ENCODE measurements around the gene WNK1.

The WNK1 gene

DNA sequence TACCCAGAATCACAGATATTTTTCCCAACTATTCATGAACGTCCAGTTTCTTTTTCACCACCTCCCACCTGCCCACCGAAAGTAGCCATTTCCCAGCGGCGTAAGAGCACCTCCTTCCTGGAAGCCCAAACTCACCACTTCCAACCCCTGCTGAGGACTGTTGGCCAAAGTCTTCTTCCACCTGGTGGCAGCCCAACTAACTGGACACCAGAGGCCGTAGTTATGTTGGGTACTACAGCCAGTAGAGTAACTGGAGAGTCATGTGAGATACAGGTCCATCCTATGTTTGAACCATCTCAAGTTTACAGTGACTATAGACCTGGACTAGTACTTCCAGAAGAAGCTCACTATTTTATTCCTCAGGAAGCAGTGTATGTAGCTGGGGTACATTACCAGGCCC lies 115.5 kb downstream of the WNK1 start:
- DNase-seq: no peak

DNA sequence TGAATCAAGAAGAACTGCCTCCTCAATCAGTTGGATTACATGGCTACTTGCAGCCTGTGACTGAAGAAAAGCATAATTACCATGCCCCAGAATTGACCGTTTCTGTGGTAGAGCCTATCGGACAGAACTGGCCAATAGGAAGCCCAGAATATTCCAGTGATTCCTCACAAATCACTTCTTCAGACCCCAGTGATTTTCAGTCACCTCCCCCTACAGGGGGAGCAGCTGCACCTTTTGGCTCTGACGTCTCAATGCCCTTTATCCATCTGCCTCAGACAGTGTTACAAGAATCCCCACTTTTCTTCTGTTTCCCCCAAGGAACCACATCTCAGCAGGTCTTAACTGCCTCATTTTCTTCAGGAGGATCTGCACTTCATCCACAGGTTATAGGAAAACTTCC lies 116.3 kb downstream of the WNK1 start:
- no peak for DNase-seq

DNA sequence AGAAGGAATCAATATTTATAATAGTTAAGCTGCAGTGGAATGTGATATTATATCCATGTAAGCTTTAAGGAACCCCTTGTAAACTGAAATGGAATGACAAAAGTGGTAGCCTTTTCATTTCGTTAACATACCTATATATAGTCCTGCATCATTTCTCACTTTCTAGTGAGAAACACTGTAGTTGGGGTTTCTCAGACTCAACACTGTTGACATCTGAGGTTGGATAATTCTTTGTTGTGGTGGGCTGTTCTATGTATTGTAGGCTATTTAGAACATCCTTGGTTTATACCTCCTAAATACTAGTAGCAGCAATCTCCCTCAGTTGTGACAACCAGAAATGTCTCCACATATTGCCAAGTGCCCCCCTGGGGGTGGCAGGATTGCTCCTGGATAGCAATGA lies 118.0 kb downstream of the WNK1 start:
- DNase-seq: no peak

DNA sequence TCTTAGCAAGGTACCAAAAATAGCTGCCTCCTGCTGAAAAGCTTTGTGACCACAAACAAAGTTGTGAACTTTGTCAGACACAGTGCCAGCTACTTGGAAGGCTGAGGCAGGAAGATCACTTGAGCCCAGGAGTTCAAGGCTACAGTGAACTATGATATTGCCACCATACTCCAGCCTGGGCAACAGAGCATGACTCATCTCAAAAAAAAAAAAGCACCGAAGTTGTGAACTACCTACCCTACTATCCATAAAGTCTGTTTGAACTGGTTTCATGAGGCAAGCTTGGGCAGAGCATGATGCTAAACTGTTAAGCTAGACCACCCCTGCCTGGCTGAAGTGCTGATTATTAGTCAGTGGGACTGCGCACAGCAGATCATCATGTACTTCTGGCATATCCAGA lies 121.6 kb downstream of the WNK1 start:
- no peak for DNase-seq

DNA sequence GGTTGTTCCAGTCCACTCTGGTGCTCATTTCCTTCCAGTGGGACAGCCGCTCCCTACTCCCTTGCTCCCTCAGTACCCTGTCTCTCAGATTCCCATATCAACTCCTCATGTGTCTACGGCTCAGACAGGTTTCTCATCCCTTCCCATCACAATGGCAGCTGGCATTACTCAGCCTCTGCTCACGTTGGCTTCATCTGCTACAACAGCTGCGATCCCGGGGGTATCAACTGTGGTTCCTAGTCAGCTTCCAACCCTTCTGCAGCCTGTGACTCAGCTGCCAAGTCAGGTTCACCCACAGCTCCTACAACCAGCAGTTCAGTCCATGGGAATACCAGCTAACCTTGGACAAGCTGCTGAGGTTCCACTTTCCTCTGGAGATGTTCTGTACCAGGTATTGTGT lies 127.3 kb downstream of the WNK1 start:
- no peak for DNase-seq

DNA sequence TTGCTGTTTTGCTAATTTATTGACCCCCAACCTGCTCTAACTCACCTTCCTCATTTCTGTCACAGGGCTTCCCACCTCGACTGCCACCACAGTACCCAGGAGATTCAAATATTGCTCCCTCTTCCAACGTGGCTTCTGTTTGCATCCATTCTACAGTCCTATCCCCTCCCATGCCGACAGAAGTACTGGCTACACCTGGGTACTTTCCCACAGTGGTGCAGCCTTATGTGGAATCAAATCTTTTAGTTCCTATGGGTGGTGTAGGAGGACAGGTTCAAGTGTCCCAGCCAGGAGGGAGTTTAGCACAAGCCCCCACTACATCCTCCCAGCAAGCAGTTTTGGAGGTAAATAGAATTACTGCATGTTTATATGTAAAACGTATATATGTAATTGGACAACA lies 128.3 kb downstream of the WNK1 start:
- DNase-seq: no peak

DNA sequence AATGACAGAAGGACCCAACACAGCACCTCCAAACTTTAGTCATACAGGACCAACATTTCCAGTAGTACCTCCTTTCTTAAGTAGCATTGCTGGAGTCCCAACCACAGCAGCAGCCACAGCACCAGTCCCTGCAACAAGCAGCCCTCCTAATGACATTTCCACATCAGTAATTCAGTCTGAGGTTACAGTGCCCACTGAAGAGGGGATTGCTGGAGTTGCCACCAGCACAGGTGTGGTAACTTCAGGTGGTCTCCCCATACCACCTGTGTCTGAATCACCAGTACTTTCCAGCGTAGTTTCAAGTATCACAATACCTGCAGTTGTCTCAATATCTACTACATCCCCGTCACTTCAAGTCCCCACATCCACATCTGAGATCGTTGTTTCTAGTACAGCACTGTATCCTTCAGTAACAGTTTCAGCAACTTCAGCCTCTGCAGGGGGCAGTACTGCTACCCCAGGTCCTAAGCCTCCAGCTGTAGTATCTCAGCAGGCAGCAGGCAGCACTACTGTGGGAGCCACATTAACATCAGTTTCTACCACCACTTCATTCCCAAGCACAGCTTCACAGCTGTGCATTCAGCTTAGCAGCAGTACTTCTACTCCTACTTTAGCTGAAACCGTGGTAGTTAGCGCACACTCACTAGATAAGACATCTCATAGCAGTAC lies 132.5 kb downstream of the WNK1 start:
- no peak for DNase-seq

DNA sequence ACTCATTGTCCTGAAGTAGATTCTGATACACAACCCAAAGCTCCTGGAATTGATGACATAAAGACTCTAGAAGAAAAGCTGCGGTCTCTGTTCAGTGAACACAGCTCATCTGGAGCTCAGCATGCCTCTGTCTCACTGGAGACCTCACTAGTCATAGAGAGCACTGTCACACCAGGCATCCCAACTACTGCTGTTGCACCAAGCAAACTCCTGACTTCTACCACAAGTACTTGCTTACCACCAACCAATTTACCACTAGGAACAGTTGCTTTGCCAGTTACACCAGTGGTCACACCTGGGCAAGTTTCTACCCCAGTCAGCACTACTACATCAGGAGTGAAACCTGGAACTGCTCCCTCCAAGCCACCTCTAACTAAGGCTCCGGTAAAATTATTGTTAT lies 133.3 kb downstream of the WNK1 start:
- DNase-seq: no peak

DNA sequence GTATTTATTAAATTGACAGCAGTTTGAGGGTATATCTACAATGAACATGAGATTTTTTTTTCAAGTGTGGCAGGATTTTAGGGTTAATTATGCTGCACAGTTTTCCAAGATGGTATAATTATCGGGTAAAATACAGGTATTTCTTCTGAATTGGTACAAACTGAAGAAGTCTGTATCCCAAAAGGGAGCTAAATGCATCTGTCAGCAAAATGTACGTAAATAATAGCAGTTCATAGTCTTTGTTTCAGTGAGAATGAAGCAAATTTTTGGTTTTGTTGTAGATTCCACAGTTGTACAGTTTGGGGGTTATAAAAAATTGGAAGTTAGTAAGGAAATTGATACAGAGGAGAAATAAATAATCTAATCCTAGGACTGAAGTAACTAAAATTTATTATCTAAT lies 133.8 kb downstream of the WNK1 start:
- DNase-seq: no peak

DNA sequence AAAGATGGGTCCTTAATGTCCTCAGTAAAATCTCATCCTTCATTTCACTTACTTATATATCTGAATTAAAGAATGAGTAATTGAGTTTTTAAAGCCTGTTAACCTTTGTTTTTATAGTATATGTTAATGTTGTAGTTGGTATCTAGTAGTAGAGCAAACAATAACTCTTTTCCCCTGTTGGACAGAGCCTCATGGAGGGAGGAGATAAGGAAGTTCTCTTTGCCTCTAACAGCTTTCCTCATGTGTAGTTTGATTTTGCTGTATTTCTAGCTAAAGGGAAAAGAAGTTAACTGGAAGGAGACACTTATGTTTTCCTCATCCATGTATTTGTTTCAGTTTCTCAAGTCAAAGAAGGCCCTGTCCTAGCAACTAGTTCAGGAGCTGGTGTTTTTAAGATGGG lies 141.8 kb downstream of the WNK1 start:
- DNase-seq: no peak

DNA sequence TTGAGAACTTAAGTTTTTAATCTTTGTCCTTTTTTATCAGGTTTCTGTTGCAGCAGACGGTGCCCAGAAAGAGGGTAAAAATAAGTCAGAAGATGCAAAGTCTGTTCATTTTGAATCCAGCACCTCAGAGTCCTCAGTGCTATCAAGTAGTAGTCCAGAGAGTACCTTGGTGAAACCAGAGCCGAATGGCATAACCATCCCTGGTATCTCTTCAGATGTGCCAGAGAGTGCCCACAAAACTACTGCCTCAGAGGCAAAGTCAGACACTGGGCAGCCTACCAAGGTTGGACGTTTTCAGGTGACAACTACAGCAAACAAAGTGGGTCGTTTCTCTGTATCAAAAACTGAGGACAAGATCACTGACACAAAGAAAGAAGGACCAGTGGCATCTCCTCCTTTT lies 143.7 kb downstream of the WNK1 start:
- DNase-seq: no peak

DNA sequence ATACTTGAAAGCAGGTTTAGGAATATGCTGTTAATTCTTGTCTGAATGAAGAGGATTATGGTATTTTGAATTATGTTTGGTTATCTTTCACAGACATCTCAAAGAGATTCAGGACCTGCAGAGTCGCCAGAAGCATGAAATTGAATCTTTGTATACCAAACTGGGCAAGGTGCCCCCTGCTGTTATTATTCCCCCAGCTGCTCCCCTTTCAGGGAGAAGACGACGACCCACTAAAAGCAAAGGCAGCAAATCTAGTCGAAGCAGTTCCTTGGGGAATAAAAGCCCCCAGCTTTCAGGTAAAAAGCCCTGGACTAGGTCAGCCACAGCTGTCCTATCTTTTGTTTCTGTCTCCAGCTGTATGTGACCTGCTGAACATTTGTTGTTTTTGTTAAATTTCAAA lies 145.0 kb downstream of the WNK1 start:
- no peak for DNase-seq

DNA sequence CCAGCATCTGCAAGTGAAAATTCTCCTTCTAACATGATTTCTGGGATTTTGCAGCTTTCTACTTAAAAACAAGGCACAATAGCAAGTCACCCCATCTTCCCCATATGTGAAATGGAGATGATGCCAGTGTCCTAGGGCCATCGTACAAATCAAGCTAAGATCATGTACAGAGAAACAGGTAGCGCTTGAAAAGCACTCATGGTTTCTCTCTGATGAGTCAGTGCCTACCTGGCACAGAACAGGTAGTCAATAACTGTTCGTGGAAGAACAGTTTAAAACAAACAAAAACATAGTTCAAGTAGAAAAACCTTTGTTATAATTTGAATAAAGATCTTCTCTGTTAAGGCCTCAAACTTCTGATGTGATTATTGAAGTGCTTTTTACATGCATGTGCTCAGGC lies 150.2 kb downstream of the WNK1 start:
- no peak for DNase-seq

DNA sequence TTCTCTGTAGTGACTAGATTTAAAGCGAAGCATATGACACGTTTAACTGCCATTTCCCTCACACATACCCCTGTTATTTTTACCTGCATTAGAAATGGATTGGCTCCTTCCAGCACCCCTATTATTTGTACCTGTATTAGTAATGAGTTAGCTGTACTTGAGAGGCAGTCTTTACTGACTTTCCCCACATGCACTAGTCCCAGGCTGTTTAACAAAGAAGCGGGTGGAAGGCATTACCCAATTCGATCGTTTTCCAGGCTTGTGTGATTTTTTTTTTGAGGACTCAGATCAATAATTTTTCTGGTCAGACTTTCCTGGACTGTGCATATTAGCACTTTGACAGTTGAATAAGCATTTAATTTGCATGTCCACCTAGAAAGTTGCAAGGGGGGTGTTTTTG lies 150.7 kb downstream of the WNK1 start:
- no peak for DNase-seq

DNA sequence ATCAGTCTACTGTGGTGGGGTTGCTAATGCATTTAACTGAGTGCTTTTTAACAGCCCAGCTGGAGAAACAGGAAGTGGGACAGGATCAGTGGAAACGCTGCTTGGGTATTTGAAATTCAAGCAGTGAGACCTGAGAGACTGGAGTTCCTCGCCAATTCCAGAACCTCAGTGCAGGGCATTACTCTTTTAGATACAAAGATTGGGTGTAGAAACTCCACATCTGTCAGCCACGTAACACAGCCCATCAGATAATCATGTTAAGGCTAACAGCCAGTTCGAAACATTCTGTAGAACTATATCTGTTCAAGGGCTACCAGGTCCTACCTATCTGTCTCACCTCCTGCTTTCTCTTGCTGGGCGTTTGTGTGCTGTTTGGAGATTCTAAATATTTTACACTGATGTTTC lies 151.6 kb downstream of the WNK1 start:
- peak; percentile 33 to 36 for DNase-seq

DNA sequence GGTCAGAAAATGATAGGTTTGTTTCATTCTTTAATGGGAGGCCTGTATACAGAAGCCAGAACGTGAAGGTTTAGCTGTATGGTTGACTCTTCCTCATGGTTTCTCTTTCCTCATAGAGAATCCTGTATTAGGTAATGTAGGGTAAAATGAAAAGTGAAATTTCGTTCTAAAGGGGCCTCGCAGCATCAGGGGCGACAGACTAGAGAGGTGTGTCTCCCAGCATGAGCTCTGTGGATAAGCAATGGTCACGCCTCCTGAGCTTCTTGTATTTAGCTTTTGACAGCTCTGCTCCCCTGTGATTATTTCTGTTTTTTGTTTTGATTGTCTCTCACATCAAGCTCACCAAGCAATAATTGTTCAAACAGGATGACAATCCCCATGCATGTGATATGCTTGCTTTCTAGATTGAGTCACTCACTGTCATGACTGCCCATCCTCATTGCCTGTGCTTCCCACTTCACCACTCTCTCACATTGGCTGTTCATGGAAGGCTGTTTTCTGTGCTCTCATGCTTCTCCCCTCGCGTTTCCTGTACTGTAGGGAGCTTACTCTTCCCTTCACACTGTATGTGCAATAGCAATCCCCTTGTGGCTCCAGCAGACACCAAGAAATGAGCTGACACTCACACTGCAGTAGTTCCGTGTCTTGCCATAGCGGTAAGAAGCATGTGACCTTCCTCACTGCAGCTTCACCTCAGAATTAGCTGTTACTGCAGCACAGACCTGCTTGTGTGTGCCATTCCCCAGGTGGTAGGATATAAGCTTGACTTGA lies 153.1 kb downstream of the WNK1 start:
- peak; percentile 60 for DNase-seq

DNA sequence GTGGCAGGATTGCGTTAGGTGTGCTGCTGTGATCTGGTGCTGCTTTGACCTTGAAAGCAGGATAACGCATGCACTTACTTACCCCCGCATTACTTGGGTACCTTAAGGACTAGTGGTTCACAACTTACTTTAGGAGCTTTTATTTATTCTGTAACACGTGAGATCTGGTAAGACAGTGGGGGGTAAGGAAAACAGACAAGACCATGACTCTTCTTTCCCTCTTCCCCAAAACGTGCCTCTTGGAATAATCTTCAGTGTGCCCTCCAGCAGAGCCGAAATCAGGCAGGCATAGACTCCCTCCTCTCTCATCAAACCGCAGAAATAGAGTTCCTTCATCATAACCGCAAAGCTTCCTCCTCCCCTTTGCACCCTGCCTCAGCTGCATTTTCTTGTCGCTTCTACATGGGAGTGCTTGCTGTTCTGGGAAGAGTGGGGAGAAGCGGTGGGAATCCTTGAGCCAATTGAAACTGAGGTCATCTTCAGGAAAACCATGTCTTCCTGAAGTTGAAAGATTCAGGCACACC lies 153.7 kb downstream of the WNK1 start:
- peak in 1 of 2 experiments; percentile 28 for DNase-seq

DNA sequence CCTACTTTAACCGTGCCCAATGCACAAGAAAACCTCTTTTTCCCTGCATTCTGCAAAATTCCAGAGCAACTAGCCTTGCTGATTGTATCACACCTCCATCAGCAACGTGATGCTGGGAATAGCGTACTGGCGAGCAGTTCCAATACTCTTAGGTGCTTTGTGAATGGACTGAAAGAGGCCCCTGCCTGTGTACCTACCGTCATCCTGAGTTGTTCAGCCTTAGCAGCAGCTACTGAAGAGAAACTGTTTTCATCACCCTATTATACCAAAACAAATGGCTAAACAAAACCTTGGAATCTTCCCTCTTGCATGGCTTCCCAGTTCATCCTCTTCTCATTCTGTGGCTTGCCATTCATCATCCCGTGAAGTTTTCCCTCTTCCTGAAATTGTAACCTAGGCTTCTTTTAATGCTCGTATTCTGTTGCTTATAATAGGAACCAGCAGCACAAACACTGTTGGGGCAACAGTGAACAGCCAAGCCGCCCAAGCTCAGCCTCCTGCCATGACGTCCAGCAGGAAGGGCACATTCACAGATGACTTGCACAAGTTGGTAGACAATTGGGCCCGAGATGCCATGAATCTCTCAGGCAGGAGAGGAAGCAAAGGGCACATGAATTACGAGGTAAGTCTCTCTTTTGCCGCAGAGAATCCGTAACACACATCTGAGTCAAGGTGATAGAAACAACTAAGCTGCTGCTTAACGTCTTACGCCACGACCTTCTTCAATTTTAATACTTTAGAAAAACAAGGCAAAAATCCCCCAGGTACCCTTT lies 155.2 kb downstream of the WNK1 start:
- DNase-seq: no peak

DNA sequence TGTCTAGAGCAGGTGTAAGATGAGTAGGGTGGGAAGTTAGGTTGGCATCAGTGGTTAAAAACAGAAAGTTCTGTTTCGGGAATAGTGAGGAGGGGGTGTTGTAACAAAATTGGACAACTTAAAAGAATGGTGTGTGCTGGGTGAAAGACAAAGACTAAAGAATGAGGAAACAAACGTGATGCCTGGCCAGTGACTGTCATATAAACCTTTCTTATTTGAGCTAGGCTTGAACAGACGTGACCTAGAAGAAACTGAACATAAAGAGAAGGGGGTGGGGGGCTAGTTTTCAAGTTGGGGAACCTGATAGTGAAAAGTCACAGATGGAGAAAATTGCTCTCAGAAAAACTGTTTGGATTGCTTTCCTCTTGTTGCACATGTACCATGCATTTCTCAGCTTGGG lies 157.5 kb downstream of the WNK1 start:
- no peak for DNase-seq

DNA sequence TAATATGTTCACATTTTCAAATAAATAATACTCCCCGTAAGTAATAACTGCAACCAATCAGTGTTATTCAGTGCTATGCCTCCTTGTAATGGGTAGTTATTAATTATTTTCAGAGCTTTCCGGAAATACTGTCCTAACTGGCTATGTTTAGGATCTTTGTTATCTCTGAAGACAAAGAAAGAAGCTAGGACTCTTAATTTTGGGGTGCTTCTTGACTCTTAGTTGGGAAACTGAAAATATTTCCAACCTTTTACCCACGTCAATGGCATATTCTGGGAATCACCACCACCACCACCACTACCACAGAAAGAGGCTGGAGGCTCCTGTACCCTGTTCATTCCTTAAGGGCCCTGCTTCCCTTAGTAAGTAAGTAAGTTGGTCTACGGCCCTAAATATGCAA lies 158.0 kb downstream of the WNK1 start:
- no peak for DNase-seq

DNA sequence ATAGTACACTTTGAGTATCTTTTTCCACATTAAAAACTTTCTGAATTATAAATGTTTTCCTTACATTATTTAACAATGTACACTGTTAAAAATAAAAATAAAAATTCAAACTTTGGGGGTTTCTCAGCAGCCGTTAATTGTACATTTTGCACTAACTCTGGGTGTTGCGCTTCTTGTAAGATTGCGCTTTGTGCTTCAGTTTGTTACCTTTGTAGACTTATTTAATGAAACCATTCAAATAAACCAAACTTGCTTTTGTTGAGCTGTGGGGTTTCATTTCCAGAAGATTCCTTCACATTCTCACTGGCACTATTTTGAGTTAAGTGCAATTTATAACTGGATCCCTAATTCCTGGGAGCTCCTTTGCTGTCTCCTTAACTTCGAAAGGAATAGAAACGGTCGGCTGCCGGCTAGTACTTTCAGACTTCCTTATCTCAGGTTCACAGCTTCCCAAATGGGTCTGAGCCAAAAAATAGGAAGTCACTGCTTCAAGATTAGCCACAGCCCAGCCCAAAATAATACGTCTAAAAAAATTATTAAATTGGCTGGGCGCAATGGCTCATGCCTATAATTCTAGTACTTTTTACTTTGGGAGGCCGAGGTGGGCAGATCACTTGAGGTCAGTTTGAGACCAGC lies 158.9 kb downstream of the WNK1 start:
- peak; percentile 7 to 12 for DNase-seq

DNA sequence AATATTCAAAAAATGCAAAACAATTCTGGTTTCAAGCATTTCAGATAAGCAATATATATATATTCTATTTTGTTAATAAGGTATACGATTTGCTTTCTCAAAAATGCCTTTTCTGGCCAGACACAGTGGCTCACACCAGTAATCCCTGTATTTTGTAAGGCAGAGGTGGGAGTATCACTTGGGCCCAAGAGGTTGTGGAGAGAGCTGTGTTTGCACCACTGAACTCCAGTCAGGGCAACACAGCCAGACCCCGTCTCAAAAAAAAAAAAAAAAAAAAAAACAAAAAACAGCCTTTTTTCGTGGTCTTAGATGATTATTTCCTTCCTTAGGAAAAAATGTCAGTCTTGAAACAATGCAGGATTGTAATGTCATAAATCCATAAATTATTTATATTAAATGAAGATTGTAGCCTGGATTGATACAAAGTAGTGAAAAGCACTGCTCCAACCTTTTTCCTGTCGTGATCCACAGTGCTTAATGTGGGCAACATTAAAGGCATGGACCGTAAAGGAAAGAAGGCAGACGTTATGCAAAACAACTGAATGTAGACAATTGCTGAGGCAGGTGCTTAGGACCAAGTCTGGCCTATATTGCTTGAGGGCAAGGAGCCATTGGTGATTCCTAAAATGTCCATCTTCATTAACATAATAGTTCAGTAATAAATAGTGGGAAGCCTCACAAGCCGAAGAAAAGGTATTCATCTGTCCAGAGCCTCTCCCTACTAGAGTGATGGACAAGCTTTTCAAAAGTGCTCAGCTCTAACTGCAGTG lies 160.3 kb downstream of the WNK1 start:
- DNase-seq: no peak

Data from Kasumi-1 (cell line).